HAP-1 (cell line): Measurements from ENCODE around the gene NT5DC1.

Experiments
- DNase-seq, 2 experiments: peaks; one replicate each; pipeline ENCODE4 v3.0.0-alpha.2; 2016 to 2020; ENCODE audit warnings: low spot score in 2 of 2
- H3K27me3 ChIP-seq: fragments of 250-450 bp; sonication (Bioruptor Pico); 2 replicates; pipeline ENCODE4 v1.5.1; 2020; ENCODE audit warnings: low read depth, mild to moderate bottlenecking, moderate library complexity
- H3K36me3 ChIP-seq: fragments of 250-450 bp; sonication (Bioruptor Pico); replicated peaks from 2 replicates; pipeline ENCODE4 v1.5.1; 2020; ENCODE audit warnings: mild to moderate bottlenecking
- H3K4me1 ChIP-seq: fragments of 250-450 bp; sonication (Bioruptor Pico); 2 replicates; pipeline ENCODE4 v1.5.1; 2020; ENCODE audit warnings: mild to moderate bottlenecking
- H3K4me3 ChIP-seq: fragments of 250-450 bp; sonication (Bioruptor Pico); 2 replicates; pipeline ENCODE4 v1.5.1; 2020; ENCODE audit warnings: mild to moderate bottlenecking, moderate library complexity
- H3K9me3 ChIP-seq: fragments of 250-450 bp; sonication (Bioruptor Pico); 2 replicates; pipeline ENCODE4 v1.5.1; 2020; ENCODE audit warnings: mild to moderate bottlenecking, moderate library complexity
- in situ Hi-C: fragments of 300-500 bp; cut with MboI; formaldehyde crosslinking; loops from 3 replicates; pipeline ENCODE4 v1.14.3; 2020; ENCODE audit warnings: low sequenced_read_pairs, inconsistent platforms, mixed read lengths

The NT5DC1 gene

GRCh38 chr6:116254297-116255056 lies 153.8 kb downstream of the NT5DC1 start:
- in situ Hi-C loops = no loop called here
- H3K27me3 ChIP-seq = no peaks in the 10 kb centered on the region
- peak in 1 of 2 experiments; percentile 19 for DNase-seq

GRCh38 chr6:116255246-116255800 lies 154.7 kb downstream of the NT5DC1 start:
- H3K27me3 ChIP-seq = no peaks in the 10 kb centered on the region
- H3K4me3 ChIP-seq = no peak overlapping the region
- peak in 1 of 2 experiments; percentile 27 for DNase-seq
- in situ Hi-C loops = no loop called here
- peaks cover 31% of the 10 kb centered on the region for H3K4me1 ChIP-seq
- H3K9me3 ChIP-seq = no peaks in the 10 kb centered on the region; the same call in 1 of the 2 replicates
- no peaks in the 10 kb centered on the region for H3K36me3 ChIP-seq

More at GRCh38 chr6:116254297-116255056, 153.8 kb downstream of the NT5DC1 start:
- Histone ChIP-seq H3K4me1 (peaks cover 37% of the 10 kb centered on the region), H3K4me3 (peak overlapping the region; percentile 66), H3K36me3 (no peaks in the 10 kb centered on the region), H3K9me3 (no peaks in the 10 kb centered on the region; the same call in 1 of the 2 replicates)

- Histone ChIP-seq H3K27me3 (no peaks in the 10 kb centered on the region), H3K9me3 (no peaks in the 10 kb centered on the region; the same call in 1 of the 2 replicates), H3K4me1 (peaks cover 25% of the 10 kb centered on the region), H3K36me3 (no peaks in the 10 kb centered on the region), H3K4me3 (no peak overlapping the region)
- no peak for DNase-seq
- in situ Hi-C loops = no loop called here
Measured at GRCh38 chr6:116256694-116257093, 156.0 kb downstream of the NT5DC1 start.

- H3K4me1 ChIP-seq = peaks cover 12% of the 10 kb centered on the region
- DNase-seq = no peak
- no peaks in the 10 kb centered on the region for H3K27me3 ChIP-seq
- no peak overlapping the region for H3K4me3 ChIP-seq
- no peaks in the 10 kb centered on the region for H3K9me3 ChIP-seq
- H3K36me3 ChIP-seq = no peaks in the 10 kb centered on the region
- in situ Hi-C loops = no loop called here
Measured at GRCh38 chr6:116258520-116258919, 157.9 kb downstream of the NT5DC1 start.

- in situ Hi-C loops = no loop called here
- Histone ChIP-seq H3K9me3 (no peaks in the 10 kb centered on the region), H3K27me3 (no peaks in the 10 kb centered on the region), H3K4me1 (no peaks in the 10 kb centered on the region), H3K4me3 (no peak overlapping the region), H3K36me3 (no peaks in the 10 kb centered on the region)
- DNase-seq = no peak
Measured at GRCh38 chr6:116263353-116263752, 162.7 kb downstream of the NT5DC1 start.

GRCh38 chr6:116265041-116265829 lies 164.6 kb downstream of the NT5DC1 start:
- Histone ChIP-seq H3K9me3 (no peaks in the 10 kb centered on the region), H3K4me1 (no peaks in the 10 kb centered on the region), H3K36me3 (no peaks in the 10 kb centered on the region), H3K4me3 (no peak overlapping the region), H3K27me3 (no peaks in the 10 kb centered on the region)
- no peak for DNase-seq
- in situ Hi-C loops = no loop called here

- Histone ChIP-seq H3K9me3 (no peaks in the 10 kb centered on the region), H3K4me1 (no peaks in the 10 kb centered on the region), H3K27me3 (no peaks in the 10 kb centered on the region), H3K4me3 (no peak overlapping the region), H3K36me3 (no peaks in the 10 kb centered on the region)
- no peak for DNase-seq
- in situ Hi-C loops = no loop called here
Measured at GRCh38 chr6:116266803-116267202, 166.2 kb downstream of the NT5DC1 start.

GRCh38 chr6:116267836-116268588 lies 167.4 kb downstream of the NT5DC1 start:
- Histone ChIP-seq H3K27me3 (no peaks in the 10 kb centered on the region), H3K4me1 (no peaks in the 10 kb centered on the region), H3K9me3 (no peaks in the 10 kb centered on the region), H3K4me3 (no peak overlapping the region), H3K36me3 (no peaks in the 10 kb centered on the region)
- in situ Hi-C loops = no loop called here
- DNase-seq = no peak

GRCh38 chr6:116268589-116269293 lies 168.1 kb downstream of the NT5DC1 start:
- in situ Hi-C loops = no loop called here
- H3K36me3 ChIP-seq = no peaks in the 10 kb centered on the region
- no peaks in the 10 kb centered on the region for H3K27me3 ChIP-seq
- no peaks in the 10 kb centered on the region for H3K4me1 ChIP-seq
- no peak overlapping the region for H3K4me3 ChIP-seq
- no peaks in the 10 kb centered on the region for H3K9me3 ChIP-seq
- DNase-seq = peak in 1 of 2 experiments; percentile 83

- Histone ChIP-seq H3K27me3 (no peaks in the 10 kb centered on the region), H3K4me3 (no peak overlapping the region), H3K9me3 (no peaks in the 10 kb centered on the region), H3K4me1 (peaks cover 6% of the 10 kb centered on the region), H3K36me3 (no peaks in the 10 kb centered on the region)
- DNase-seq = no peak
- in situ Hi-C loops = loop anchor here (10.0 kb wide), 1 partner anchor 294 kb away; no protein-coding TSS in a partner anchor
Measured at GRCh38 chr6:116271149-116271708, 170.6 kb downstream of the NT5DC1 start.

- H3K4me3 ChIP-seq = peak overlapping the region; percentile 17
- DNase-seq = no peak
- in situ Hi-C loops = loop anchor here (10.0 to 25.0 kb wide), 2 partner anchors 288 to 385 kb away; partner anchors contain the start of gene ZUP1
- H3K9me3 ChIP-seq = no peaks in the 10 kb centered on the region
- peaks cover 4% of the 10 kb centered on the region; the same call in 1 of the 2 replicates for H3K36me3 ChIP-seq
- peaks cover 31% of the 10 kb centered on the region for H3K4me1 ChIP-seq
- no peaks in the 10 kb centered on the region for H3K27me3 ChIP-seq
Measured at GRCh38 chr6:116277124-116277523, 176.5 kb downstream of the NT5DC1 start.

GRCh38 chr6:116278481-116278829 lies 177.8 kb downstream of the NT5DC1 start:
- H3K9me3 ChIP-seq = no peaks in the 10 kb centered on the region
- H3K4me1 ChIP-seq = peaks cover 31% of the 10 kb centered on the region
- peaks cover 4% of the 10 kb centered on the region; the same call in 1 of the 2 replicates for H3K36me3 ChIP-seq
- no peak for DNase-seq
- H3K4me3 ChIP-seq = peak overlapping the region; percentile 78
- in situ Hi-C loops = loop anchor here (10.0 to 25.0 kb wide), 2 partner anchors 286 to 384 kb away; partner anchors contain the start of gene ZUP1
- 0 out of 2 replicates have a peak, but pooled peaks cover 5% of the 10 kb centered on the region for H3K27me3 ChIP-seq
